ENCODE data around the gene MIDN. TPM values are rescaled to one million over a fixed set of nuclear protein-coding genes. Genes with fewer than 3 reads are reported as not detected.

MIDN gene
- total and polyA plus RNA-seq, 2 of the 4 experiments (the other 2 are of a cell fraction), result 2.5 to 26.0 TPM

GRCh38 chr19:1251330-1252220 lies 3.2 kb downstream of the MIDN start:
- peak overlapping the region; percentile 98 for H3K4ac ChIP-seq (ENCODE audit: low read depth, low read length)
- ATAC-seq (ENCODE audit: low read depth) (no peak), DNase-seq (peak; percentile 68)
- H2AK9ac ChIP-seq (replicated peaks; ENCODE audit: low read depth, low read length, poor library complexity), result peak overlapping the region; percentile 92
- H3K23ac ChIP-seq (ENCODE audit: low read depth, low read length), result peak overlapping the region; percentile 97
- no peaks in the 10 kb centered on the region for H3K27me3 ChIP-seq (ENCODE audit: control insufficient read depth, insufficient read depth, low read length)
- peak overlapping the region; percentile 85 for H3K18ac ChIP-seq (ENCODE audit: low read depth, low read length)
- no TSS peak for BruUV-seq (replicated peaks)
- peak overlapping the region; percentile 84 for H3K56ac ChIP-seq (ENCODE audit: extremely low read depth, insufficient read depth, low read length)
- CTCF ChIA-PET, result no interaction called here
- H3K9ac ChIP-seq (ENCODE audit: low read depth, low read length), result peak overlapping the region; percentile 97
- peaks cover 50% of the 10 kb centered on the region for H3K36me3 ChIP-seq (ENCODE audit: control insufficient read depth, insufficient read depth, low read length)
- H2BK15ac ChIP-seq (ENCODE audit: low read depth, low read length), result peak overlapping the region; percentile 76; the same call in 1 of the 3 replicates
- peak overlapping the region; percentile 82 for H3K4me2 ChIP-seq (ENCODE audit: low read depth, low read length)
- H3K14ac ChIP-seq (replicated peaks; ENCODE audit: low read depth, low read length), result peak overlapping the region; percentile 96
- H3K9me1 ChIP-seq (ENCODE audit: insufficient read depth, low read length), result no peaks in the 10 kb centered on the region
- no peaks in the 10 kb centered on the region for H3K9me3 ChIP-seq (ENCODE audit: control insufficient read depth, insufficient read depth, low read length)
- in situ Hi-C loops (cut with MboI; ENCODE audit: low sequenced_read_pairs) (no loop called here), dilution Hi-C loops (cut with HindIII; ENCODE audit: low sequenced_read_pairs, unreplicated experiment) (no loop called here), intact Hi-C loops (cut with micrococcal nuclease) (no loop called here)
- H3K79me1 ChIP-seq (ENCODE audit: low read depth in 1 of 2, low read length in 2 of 2), result peaks cover 0 to 30% of the 10 kb centered on the region in 2 experiments; a peak in 2 of 4 replicates
- peak overlapping the region; percentile 97 for H4K91ac ChIP-seq (ENCODE audit: insufficient read depth, low read depth, low read length)
- peak; percentile 68; the same call in 1 of the 2 replicates for TF ChIP-seq CHD1 (IDR thresholded peaks at IDR 0.05; ENCODE audit: low read depth, low read length)
- 0 out of 2 replicates have a peak, but pooled peaks have one; percentile 48 for TF ChIP-seq POLR2A (IDR thresholded peaks at IDR 0.05; ENCODE audit: low read depth, low read length)
- 0 out of 2 replicates have a peak, but pooled peaks have one; percentile 0 for TF ChIP-seq CEBPB (IDR thresholded peaks at IDR 0.05; ENCODE audit: low read depth, low read length)
- no peak for TF ChIP-seq MXI1 (IDR thresholded peaks at IDR 0.05; ENCODE audit: borderline replicate concordance, low read depth, low read length)
- peak overlapping the region; percentile 99 for H3K27ac ChIP-seq (ENCODE audit: insufficient read depth, low read length)
- peak overlapping the region; percentile 85 for H2BK120ac ChIP-seq (ENCODE audit: low read depth, low read length)
- no peak overlapping the region for H2BK20ac ChIP-seq (ENCODE audit: low read depth, low read length)
- peaks cover 78% of the 10 kb centered on the region for H4K20me1 ChIP-seq (ENCODE audit: insufficient read depth, low read length)
- peak overlapping the region; percentile 14 for H2AFZ ChIP-seq (replicated peaks; ENCODE audit: low read length, poor library complexity)
- peak overlapping the region; percentile 94 for H2AK5ac ChIP-seq (ENCODE audit: low read depth, low read length)
- WGBS, 2 experiments (ENCODE audit: extremely low coverage in 2 of 2, insufficient read length in 1 of 2), result 0% methylated on average over 8 of the region's 41 CpGs; no CpG with 5 or more reads in 1 of the 2 experiments
- H2BK5ac ChIP-seq (ENCODE audit: low read depth, low read length, poor library complexity, severe bottlenecking), result peak overlapping the region; percentile 99
- peak overlapping the region; percentile 94 for H3K4me3 ChIP-seq (ENCODE audit: insufficient read depth, low read depth, low read length)
- peaks cover 29% of the 10 kb centered on the region for H3K4me1 ChIP-seq (ENCODE audit: control insufficient read depth, insufficient read depth, low read length)
- H4K5ac ChIP-seq (ENCODE audit: low read depth, low read length), result peak overlapping the region; percentile 80
- H4K8ac ChIP-seq (ENCODE audit: low read depth in 2 of 2, low read length in 2 of 2), result peak overlapping the region; percentile 80; a peak in 3 of 4 replicates
- POLR2A ChIA-PET (ENCODE audit: unreplicated experiment), result interaction anchor here (0.8 to 1.0 kb wide), 2 partner anchors 15 to 17 kb away, joined by 3 read pairs; partner anchors contain the start of gene CIRBP
